ENCODE data around the gene TMEM256. TPM values are rescaled to one million over a fixed set of nuclear protein-coding genes. Genes with fewer than 3 reads are reported as not detected.

The TMEM256 gene
- total and polyA plus RNA-seq, 2 of the 8 experiments (the other 6 are each of a cell fraction or from before 2014, with no cell fraction given): 97.0 to 350 TPM

DNA sequence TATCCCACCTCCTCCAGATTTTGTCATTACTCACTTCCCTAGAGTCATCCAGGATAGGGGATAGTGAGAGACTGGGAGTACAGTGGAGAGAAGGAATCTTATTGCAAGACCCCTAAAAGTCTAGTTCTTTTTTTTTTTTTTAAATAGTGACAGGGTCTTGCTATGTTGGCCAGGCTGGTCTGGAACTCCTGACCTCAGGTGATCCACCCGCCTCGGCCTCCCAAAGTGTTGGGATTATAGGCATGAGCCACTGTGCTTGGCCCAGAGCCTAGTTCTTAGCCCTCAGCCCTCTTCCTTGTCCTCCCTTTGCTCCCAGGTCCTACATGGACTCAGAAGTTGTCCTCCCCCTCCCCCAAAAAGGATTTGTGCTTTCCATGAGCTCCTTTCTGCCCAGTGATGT is 38.2 kb upstream of the TMEM256 start:
- H3K27me3 ChIP-seq (replicated peaks in 1 of 4; ENCODE audit: control insufficient read depth in 3 of 4, extremely low read depth in 1 of 4, insufficient read depth in 3 of 4, low read length in 3 of 4): peaks cover 2 to 18% (median 15%) of the 10 kb centered on the region in 4 experiments
- H3K4ac ChIP-seq (replicated peaks; ENCODE audit: insufficient read length, low read depth, low read length): no peak overlapping the region
- H3K23me2 ChIP-seq (ENCODE audit: low read depth, low read length): peaks cover 26% of the 10 kb centered on the region; the same call in 1 of the 2 replicates
- H3K79me1 ChIP-seq (ENCODE audit: low read depth, low read length): no peaks in the 10 kb centered on the region
- no peaks in the 10 kb centered on the region for H3K9me3 ChIP-seq (ENCODE audit: insufficient read depth in 2 of 2, low read depth in 1 of 2, low read length in 1 of 2)
- CTCF ChIA-PET (ENCODE audit: partially characterized antibody): interaction anchor here (0.6 to 5.4 kb wide), 11 partner anchors 9 to 129 kb away, joined by 3 to 26 read pairs (median 4); partner anchors contain the start of genes NEURL4, NLGN2, TMEM95 and ZBTB4
- POLR2A ChIA-PET (ENCODE audit: partially characterized antibody): interaction anchor here (0.9 to 15.5 kb wide), 10 partner anchors 11 to 245 kb away, joined by 3 to 339 read pairs (median 4); partner anchors contain the start of genes POLR2A, SLC35G6, TMEM256 and TP53
- no peak overlapping the region for H4K8ac ChIP-seq (ENCODE audit: extremely low read depth, insufficient read depth, low read length)
- H3K36me3 ChIP-seq (ENCODE audit: control insufficient read depth in 2 of 4, insufficient read depth in 4 of 4, low read length in 3 of 4): no peaks in the 10 kb centered on the region
- no peaks in the 10 kb centered on the region for H3K79me2 ChIP-seq (ENCODE audit: control insufficient read depth in 1 of 2, insufficient read depth in 2 of 2, low read length in 2 of 2)
- H3K4me2 ChIP-seq (ENCODE audit: insufficient read depth in 1 of 2, low read depth in 2 of 2, low read length in 2 of 2): peak overlapping the region in 1 of 2 experiments; percentile 91; a peak in 1 of 4 replicates
- no peak overlapping the region for H3K9ac ChIP-seq (replicated peaks in 1 of 4; ENCODE audit: extremely low read depth in 1 of 4, low read depth in 3 of 4, low read length in 3 of 4)
- 95% methylated on average over 2 of the region's 2 CpGs; no CpG with 5 or more reads in 1 of the 2 experiments for WGBS, 2 experiments (ENCODE audit: extremely low coverage in 1 of 2, insufficient coverage in 1 of 2, insufficient read length in 1 of 2, insufficient replicate concordance in 2 of 2, low coverage in 1 of 2, low lambda C conversion rate in 2 of 2, missing lambda C conversion rate in 1 of 2)
- no peak overlapping the region for H2BK20ac ChIP-seq (ENCODE audit: low read length)
- H4K5ac ChIP-seq (ENCODE audit: insufficient read length, low read depth, low read length): no peak overlapping the region
- no peak for DNase-seq (ENCODE audit: low read depth in 1 of 2, low spot score in 2 of 2)
- no peak overlapping the region for H3K27ac ChIP-seq (ENCODE audit: low read depth, low read length)
- H2BK5ac ChIP-seq (ENCODE audit: low read depth, low read length): no peak overlapping the region
- no peak overlapping the region for H3K56ac ChIP-seq (replicated peaks; ENCODE audit: insufficient read length, low read depth, low read length)
- no peak overlapping the region for H3K23ac ChIP-seq (ENCODE audit: insufficient read length)
- H3K4me1 ChIP-seq (replicated peaks in 1 of 4; ENCODE audit: control insufficient read depth in 3 of 4, insufficient read depth in 4 of 4, low read length in 3 of 4): peaks cover 3 to 27% (median 18%) of the 10 kb centered on the region in 4 experiments
- H3K14ac ChIP-seq (ENCODE audit: insufficient read length): no peak overlapping the region
- no peak overlapping the region for H3K18ac ChIP-seq (ENCODE audit: extremely low read depth, low read length)
- H2BK12ac ChIP-seq (ENCODE audit: low read depth, low read length): peak overlapping the region; percentile 60; the same call in 1 of the 2 replicates
- peak overlapping the region; percentile 97; the same call in 1 of the 2 replicates for H2BK15ac ChIP-seq (ENCODE audit: low read length)
- no peak overlapping the region for H2BK120ac ChIP-seq (replicated peaks; ENCODE audit: low read depth, low read length)
- H4K20me1 ChIP-seq (replicated peaks in 1 of 2; ENCODE audit: control insufficient read depth in 1 of 2, insufficient read depth in 2 of 2, low read length in 2 of 2): no peaks in the 10 kb centered on the region
- no peak overlapping the region for H2AFZ ChIP-seq (ENCODE audit: low read length)
- no peak for FAIRE-seq
- no peak overlapping the region for H2AK5ac ChIP-seq (ENCODE audit: low read depth, low read length)
- no peak overlapping the region for H4K91ac ChIP-seq (replicated peaks; ENCODE audit: insufficient read length, low read length)
- H3K4me3 ChIP-seq (ENCODE audit: extremely low read depth in 1 of 4, insufficient read depth in 2 of 4, low read depth in 3 of 4, low read length in 4 of 4): no peak overlapping the region
- no peak for TF ChIP-seq CEBPB (IDR thresholded peaks at IDR 0.05; ENCODE audit: low read depth, low read length)
- no peak for TF ChIP-seq SIX5 (IDR thresholded peaks at IDR 0.05; ENCODE audit: low read depth, low read length)
- no peak for TF ChIP-seq TAF1 (IDR thresholded peaks at IDR 0.05; ENCODE audit: low read depth, low read length)
- TF ChIP-seq POU5F1 (IDR thresholded peaks at IDR 0.05; ENCODE audit: low read depth, low read length): no peak
- no peak for TF ChIP-seq YY1 (IDR thresholded peaks at IDR 0.05; ENCODE audit: low read depth, low read length)
- TF ChIP-seq RBBP5 (IDR thresholded peaks at IDR 0.05; ENCODE audit: borderline replicate concordance, low read depth, low read length): no peak
- no peak for TF ChIP-seq NANOG (IDR thresholded peaks at IDR 0.05; ENCODE audit: insufficient read depth, low read depth, low read length, poor library complexity, severe bottlenecking)
- no peak for TF ChIP-seq USF2 (IDR thresholded peaks at IDR 0.05; ENCODE audit: low read length)
- TF ChIP-seq SP4 (IDR thresholded peaks at IDR 0.05; ENCODE audit: low read length): no peak
- no peak for TF ChIP-seq EP300 (IDR thresholded peaks at IDR 0.05; ENCODE audit: borderline replicate concordance in 1 of 2, low read depth in 2 of 2, low read length in 2 of 2)
- TF ChIP-seq POLR2A (IDR thresholded peaks at IDR 0.05; ENCODE audit: control extremely low read depth in 1 of 2, low read depth in 2 of 2, low read length in 2 of 2): no peak
- no peak for TF ChIP-seq SP1 (IDR thresholded peaks at IDR 0.05; ENCODE audit: low read depth, low read length)

All from H1 (cell line).